Lung (tissue), 12 donors: ENCODE measurements around the gene PHYH. TPM values are rescaled to one million over a fixed set of nuclear protein-coding genes. Genes with fewer than 3 reads are reported as not detected.

Source experiments
- ATAC-seq: fragments of 200-7000 bp; cut with Tn5 transposase; one replicate; pipeline ENCODE4 v1.9.1; 2020; ENCODE audit warnings: moderate number of reproducible peaks; ENCODE audit not compliant: insufficient read depth, low FRiP score
- DNase-seq, 3 donors: peaks; one replicate each; pipeline ENCODE4 v3.0.0-alpha.2; 2013 to 2017
- H3K27ac ChIP-seq, 2 donors: one replicate each; pipeline ENCODE4 v1.5.1; 2013; ENCODE audit warnings: mild to moderate bottlenecking in 2 of 2, moderate library complexity in 2 of 2, control low read depth in 1 of 2, inconsistent platforms in 1 of 2, low read depth in 1 of 2, low read length in 1 of 2
- H3K27me3 ChIP-seq, 3 donors: one replicate each; pipeline ENCODE4 v1.5.1; 2013; ENCODE audit warnings: low read length in 2 of 3; ENCODE audit not compliant: control insufficient read depth in 3 of 3, insufficient read depth in 3 of 3
- H3K36me3 ChIP-seq, 4 donors: one replicate each; pipeline ENCODE4 v1.5.1; 2013; ENCODE audit warnings: low read length in 4 of 4, mild to moderate bottlenecking in 1 of 4, moderate library complexity in 1 of 4; ENCODE audit not compliant: control insufficient read depth in 4 of 4, insufficient read depth in 4 of 4
- H3K4me1 ChIP-seq, 5 donors: one replicate each; pipeline ENCODE4 v1.5.1; 2013; ENCODE audit warnings: low read length in 5 of 5, mild to moderate bottlenecking in 2 of 5, moderate library complexity in 1 of 5; ENCODE audit not compliant: control insufficient read depth in 5 of 5, insufficient read depth in 5 of 5
- H3K4me3 ChIP-seq: one replicate; pipeline ENCODE4 v1.5.1; 2013; ENCODE audit warnings: mild to moderate bottlenecking, control low read depth, moderate library complexity
- H3K9ac ChIP-seq, 2 donors: one replicate each; pipeline ENCODE4 v1.5.1; 2013; ENCODE audit warnings: low read length in 2 of 2, control low read depth in 1 of 2; ENCODE audit not compliant: insufficient read depth in 1 of 2
- H3K9me3 ChIP-seq, 4 donors: one replicate each; pipeline ENCODE4 v1.5.1; 2013; ENCODE audit warnings: low read length in 3 of 4, mild to moderate bottlenecking in 1 of 4, moderate library complexity in 1 of 4; ENCODE audit not compliant: control insufficient read depth in 4 of 4, insufficient read depth in 3 of 4
- CTCF ChIP-seq: IDR thresholded peaks from 2 replicates; pipeline ENCODE4 v1.5.1; 2012; ENCODE audit warnings: mild to moderate bottlenecking; ENCODE audit errors: control extremely low read depth, extremely low read depth
- WGBS, 2 donors: extraction: QIAGEN DNeasy Blood & Tissue Kit; methylation state at CpG; one replicate each; pipeline ENCODE4 v1.1.7; 2013; 5-methylcytosine and 5-hydroxymethylcytosine counted together
- polyA plus RNA-seq, 2 donors: library from polyadenylated mRNA; stranded (reverse); fragments of 200-250 nt; gene quantifications; one replicate each; pipeline ENCODE4 v1.2.1, GENCODE V29; 2013
- total RNA-seq, 2 donors: library from RNA; depleted of rRNA in 1 of 2; stranded (reverse); fragments of >200 nt in 1 of 2; gene quantifications; one replicate each; pipeline ENCODE4 v1.2.1, GENCODE V29; 2014 to 2021
- donor health status: control.
- donor health status: control.
- donor health status: Bipolar disorder and iron deficiency.
- donor health status: healthy.
- donor health status: DM: yes; HTN: yes; CAD: no.

PHYH gene
- total and polyA plus RNA-seq, 4 donors, result 14.8 to 28.9 (median 22.8) TPM

- WGBS, 2 donors, result 82 to 87% methylated on average over 6 of the region's 6 CpGs
- DNase-seq, result peak in 2 of 3 donors; percentile 29 to 60
- H3K9ac ChIP-seq, result no peak overlapping the region
Measured at GRCh38 chr10:13308096-13308495, 8.2 kb upstream of the PHYH start.

GRCh38 chr10:13306103-13306502 is 6.2 kb upstream of the PHYH start:
- no peak overlapping the region for H3K27ac ChIP-seq
- H3K9me3 ChIP-seq, result no peaks in the 10 kb centered on the region
- H3K36me3 ChIP-seq, result no peaks in the 10 kb centered on the region
- DNase-seq (no peak), ATAC-seq (no peak)
- H3K9ac ChIP-seq, result no peak overlapping the region
- H3K4me1 ChIP-seq, result peaks cover 0 to 6% (median 2%) of the 10 kb centered on the region in 5 donors
- no peak for TF ChIP-seq CTCF
- 93% methylated on average over 6 of the region's 6 CpGs for WGBS, 2 donors
- H3K27me3 ChIP-seq, result no peaks in the 10 kb centered on the region
- no peak overlapping the region for H3K4me3 ChIP-seq

More at GRCh38 chr10:13308096-13308495, 8.2 kb upstream of the PHYH start:
- Histone ChIP-seq H3K4me1 (no peaks in the 10 kb centered on the region), H3K27me3 (no peaks in the 10 kb centered on the region), H3K4me3 (no peak overlapping the region), H3K36me3 (no peaks in the 10 kb centered on the region), H3K9me3 (no peaks in the 10 kb centered on the region), H3K27ac (no peak overlapping the region)
- no peak for ATAC-seq
- TF ChIP-seq CTCF, result no peak

- Histone ChIP-seq H3K4me1 (peaks cover 0 to 13% (median 3%) of the 10 kb centered on the region in 5 donors), H3K36me3 (no peaks in the 10 kb centered on the region), H3K9ac (no peak overlapping the region), H3K4me3 (no peak overlapping the region), H3K9me3 (no peaks in the 10 kb centered on the region), H3K27ac (no peak overlapping the region), H3K27me3 (no peaks in the 10 kb centered on the region)
- 81 to 85% methylated on average over 23 of the region's 23 CpGs for WGBS, 2 donors
- no peak for ATAC-seq
- no peak for DNase-seq
- no peak for TF ChIP-seq CTCF
Measured at GRCh38 chr10:13302821-13303555, 3.1 kb upstream of the PHYH start.
